GM19035 (cell line): Measurements from ENCODE around the gene DGCR2.
"Not testable (repeated sequence)": the region's sequence is repeated elsewhere in the genome, so short reads cannot be mapped to it uniquely, and the experiment has no call there.

ENCODE experiments used
- ATAC-seq: cut with Tn5 transposase; IDR thresholded peaks from one replicate; pipeline ENCODE4 v1.9.1; 2021; ENCODE audit not compliant: unreplicated experiment

DGCR2 gene

DNA sequence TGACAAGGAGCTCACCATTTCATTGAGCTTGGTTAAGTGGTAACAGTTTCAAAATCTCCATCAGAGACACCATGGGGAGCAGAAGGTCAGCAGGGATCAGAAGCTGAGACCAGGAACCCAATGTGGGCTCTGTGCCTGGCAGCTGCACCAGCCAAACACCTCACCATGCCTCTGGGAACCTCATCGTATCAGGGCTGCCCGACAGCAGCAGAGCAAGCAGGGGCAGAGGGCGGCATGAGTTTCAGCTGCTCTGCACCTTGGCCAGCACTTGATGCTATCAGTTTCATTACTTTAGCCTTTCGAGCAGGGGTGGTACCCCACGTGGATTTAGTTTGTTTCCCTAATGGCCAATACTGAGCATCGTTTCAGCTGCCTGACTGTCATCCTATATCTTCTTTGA lies 77.8 kb downstream of the DGCR2 start:
- ATAC-seq = no peak

DNA sequence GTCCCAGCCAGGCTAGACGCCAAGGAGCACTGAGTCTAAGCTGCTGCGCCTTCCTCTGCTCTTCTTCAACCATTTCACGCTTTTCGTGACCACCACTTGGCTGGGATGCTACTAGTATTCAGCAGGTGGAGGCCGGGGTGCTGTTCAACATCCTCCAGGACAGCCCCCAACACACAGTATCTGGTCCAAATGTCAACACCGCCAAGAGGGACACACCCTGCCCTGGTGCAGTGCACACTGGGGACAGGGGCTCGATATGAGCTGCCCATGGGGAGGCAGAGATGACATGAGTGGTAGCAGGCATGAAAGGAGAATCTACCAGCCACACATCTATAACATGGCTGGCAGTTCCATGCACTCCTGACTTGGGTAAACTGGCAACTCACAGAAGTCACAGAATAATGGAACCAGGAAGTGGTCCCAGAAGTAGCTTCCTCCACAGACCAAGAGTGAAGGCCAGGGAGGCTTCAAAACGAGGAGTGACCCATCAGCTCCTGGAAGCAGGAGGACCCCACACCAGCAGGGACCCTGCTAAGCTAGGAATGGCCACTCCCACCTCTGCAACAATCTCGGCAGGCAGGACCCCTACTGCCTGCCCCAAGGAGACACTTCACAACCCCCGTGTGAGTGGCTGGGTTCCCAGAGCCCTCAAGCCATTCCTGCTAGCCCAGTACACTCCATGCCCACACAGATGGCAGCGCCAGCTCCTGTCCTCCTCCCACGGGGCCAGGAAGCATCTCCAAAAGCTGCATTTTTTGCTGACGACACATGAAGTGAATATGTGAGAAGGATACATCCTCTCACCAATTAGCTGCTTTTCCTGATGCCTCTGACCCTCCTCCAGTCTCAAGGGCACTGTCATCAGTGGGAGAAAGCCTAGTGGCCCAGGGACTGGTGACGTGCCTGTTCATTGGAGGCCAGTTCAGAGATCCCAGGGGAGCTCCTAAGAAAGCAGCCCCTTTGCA lies 78.8 kb downstream of the DGCR2 start:
- ATAC-seq = no peak

DNA sequence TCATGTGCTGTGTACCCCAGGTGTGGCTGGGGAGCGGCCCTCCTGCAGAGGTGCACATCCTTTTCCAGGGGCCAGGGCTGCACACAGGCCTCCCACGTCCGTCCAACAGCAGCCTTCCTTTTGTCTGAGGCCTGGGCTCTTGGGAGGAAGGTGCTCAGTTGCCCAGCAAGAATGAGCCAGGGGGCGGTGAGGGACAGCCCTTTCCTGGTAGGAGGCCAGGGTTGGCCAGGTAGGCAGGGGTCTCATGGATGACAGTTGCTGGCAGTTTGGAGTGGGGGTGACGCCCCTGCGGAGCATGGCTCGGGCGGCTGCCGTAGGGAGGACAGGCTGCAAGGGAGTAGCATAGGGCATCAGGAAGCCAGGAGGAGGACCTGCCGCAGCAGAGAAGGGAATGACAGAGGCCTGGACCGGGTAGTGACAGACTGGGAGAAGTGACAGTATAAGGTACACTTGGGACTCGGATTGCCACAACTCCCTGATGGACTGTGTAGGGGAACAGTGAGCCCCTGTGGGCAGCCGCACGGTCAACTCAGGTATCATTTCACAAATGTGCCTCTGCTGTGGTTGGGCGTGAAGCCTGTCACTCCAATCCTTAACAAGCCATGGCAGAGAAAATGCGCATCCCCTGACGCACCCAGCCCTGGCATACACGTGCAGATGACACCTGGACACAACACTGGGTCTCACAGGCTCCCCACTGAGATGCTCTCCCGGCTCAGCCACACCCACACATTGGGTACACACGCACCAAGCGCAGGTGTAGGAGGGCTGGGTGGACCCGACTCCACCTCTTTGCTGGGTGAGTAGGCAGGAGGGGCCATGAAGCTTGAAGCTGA lies 79.7 kb downstream of the DGCR2 start:
- ATAC-seq = no peak

DNA sequence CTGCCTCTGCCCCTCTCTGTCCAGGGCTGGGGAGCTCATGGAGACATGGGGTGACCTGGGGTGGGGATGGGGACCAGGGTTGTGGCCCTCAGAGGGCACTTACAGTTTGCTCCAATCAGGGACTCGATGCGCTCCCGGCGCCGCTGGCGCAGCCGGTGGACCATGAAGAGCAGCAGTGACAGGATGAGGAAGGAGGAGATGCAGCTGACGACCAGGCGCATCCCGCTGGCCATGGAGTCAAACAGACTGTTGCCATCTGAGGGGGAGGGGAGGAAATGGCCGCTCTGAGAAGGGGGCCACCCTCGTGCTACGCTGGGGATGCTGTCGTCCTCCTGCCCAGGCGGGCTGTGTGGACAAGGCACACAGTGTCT lies 80.5 kb downstream of the DGCR2 start:
- no peak for ATAC-seq

DNA sequence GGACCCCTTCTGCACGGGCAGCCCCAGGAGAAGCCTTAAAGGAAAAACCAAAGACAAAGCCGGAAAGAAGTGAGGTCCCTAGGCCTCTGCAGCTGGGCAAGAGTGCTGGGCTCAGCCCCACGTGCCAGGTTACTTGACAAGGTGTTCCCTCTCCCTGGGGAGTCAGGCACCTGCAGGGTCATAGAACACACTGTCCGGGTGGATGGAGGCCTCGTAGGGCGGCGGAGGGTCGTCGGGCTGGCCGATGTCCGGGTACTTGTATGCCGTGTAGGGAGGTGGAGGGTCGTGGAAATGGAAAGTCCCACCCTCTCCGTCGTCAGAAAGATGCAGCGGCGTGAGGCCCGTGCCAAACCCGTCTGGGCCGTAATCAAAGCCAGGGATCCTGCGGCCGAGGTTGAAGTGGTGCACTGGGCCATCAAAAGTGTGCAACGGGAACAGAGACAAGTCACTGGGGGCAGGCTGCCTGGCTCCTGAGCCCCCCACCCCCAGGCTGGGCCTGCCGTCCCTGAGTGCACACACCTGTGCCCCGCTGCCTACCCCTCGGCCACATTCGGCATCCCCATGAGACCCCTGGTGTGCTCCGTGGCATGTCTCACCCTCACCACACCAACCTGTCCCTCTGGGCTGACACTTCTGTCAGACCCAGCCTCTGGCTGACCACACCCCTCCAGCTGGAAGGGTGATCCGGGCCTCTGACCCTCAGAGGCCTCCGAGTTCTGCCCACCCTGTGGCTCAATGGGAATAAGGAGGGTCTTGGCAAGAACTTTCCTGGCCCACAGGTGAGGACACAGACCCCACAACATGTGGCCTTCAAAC lies 81.1 kb downstream of the DGCR2 start:
- no peak for ATAC-seq

DNA sequence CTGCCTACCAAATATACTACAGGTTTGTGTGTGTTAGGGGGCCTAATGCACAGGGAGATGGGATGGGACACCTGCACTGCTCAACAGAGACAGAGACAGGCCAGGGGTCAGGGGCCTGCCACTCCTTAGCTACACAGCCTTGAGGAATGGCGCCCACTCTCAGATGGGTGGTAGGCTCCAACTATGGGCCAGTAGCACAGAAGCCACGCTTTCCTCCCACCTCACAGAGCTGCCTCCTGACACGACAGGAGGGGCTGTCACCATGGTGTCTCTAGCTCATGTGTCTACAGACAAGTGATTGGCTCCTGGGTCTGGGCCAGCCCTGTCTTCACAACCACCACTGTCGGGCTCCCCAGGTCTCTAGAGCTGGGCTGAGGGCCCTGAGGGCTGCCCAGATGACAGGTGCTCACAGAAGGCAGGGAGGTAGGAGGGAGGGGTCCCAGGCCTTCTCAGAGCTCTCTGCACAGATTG lies 81.8 kb downstream of the DGCR2 start:
- no peak for ATAC-seq

DNA sequence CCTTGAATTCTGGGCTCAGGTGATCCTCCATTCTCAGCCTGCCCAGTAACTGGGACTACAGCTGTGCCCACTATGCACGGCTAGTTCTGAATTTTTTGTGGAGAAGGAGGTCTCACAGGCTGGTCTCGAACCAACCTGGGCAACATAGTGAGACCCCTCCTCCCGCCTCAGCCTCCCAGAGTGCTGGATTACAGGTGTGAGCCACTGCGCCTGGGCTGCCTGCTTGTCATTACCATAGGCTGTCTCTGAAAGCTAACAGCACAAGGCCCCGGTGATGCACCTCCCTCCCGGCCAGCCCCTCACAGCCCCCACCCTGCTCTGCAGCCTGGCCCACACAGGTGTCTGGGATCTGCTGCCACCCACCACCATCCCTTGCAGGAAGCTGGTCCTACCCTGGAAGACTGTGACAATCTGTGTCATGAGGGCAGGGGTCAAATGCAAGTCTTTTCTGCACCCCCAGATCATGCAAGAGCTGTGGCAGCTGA lies 82.4 kb downstream of the DGCR2 start:
- no peak for ATAC-seq

DNA sequence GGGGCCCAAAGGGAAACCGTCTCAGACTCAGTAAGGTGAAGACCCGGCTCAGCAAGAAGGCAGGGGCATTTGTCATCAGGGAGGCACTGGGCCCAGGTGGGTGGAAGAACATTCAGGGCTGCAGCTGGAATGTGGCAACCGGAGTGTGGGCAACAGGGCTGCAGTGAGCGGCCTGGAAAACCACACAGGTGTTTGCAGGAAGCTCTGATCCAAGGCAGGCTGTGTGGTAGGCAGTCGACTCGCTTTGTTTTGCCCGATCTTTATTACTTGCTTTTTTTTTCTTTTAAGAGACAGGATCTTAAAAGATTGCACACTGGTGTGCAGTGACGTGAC lies 82.8 kb downstream of the DGCR2 start:
- ATAC-seq = no peak

DNA sequence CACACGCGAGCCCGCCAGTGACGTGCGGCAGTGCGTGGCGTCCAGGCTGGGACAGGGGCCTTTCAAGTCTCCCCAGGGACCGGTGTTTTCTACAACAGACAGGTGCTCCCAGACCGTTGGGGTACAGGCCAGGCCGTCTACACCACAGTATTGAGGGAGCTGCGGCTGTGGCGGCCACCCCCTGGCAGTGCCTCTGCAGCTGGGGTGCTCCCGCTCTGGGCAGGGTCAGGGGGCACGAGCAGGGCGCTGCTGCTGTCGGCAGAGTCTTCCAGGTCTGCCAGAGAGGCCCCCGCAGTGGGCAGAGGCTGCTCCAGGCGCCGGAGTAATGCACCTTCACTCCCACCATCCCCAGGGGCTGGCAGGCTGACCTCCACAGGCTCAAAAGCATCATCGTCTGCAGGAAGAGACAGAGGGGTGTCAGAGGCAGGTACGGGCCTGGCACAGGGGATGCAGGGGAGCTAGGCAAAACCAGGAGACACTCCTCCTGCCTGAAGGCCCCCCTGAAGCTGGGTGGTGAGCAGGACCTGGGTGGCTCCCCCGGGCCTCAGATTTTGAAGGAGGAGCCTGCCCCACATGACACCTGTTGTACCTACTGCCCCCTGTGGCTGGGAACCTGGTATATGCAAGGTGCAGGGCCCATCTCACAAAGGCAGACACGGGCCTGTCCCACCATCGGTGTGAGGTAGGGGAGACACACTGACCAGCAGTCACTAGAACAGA lies 83.3 kb downstream of the DGCR2 start:
- no peak for ATAC-seq

DNA sequence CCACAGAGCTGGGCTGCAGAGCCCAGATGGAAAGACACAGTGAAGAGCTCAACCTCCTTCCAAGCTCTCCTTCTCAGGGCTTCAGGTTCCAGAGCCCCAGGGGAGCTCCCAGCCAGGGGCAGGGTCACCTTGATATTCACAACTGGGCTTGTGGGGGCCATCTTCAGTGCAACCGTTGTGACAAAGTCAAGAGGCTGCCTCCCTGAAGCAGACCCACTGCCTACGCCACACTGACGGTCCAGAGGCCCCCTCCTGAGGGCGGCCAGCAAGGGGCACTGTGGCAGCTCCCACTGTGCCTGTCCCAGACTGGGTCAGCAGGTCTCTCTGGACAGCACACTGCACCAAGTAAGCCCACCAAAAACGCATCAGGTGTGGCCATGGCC lies 84.1 kb downstream of the DGCR2 start:
- no peak for ATAC-seq

DNA sequence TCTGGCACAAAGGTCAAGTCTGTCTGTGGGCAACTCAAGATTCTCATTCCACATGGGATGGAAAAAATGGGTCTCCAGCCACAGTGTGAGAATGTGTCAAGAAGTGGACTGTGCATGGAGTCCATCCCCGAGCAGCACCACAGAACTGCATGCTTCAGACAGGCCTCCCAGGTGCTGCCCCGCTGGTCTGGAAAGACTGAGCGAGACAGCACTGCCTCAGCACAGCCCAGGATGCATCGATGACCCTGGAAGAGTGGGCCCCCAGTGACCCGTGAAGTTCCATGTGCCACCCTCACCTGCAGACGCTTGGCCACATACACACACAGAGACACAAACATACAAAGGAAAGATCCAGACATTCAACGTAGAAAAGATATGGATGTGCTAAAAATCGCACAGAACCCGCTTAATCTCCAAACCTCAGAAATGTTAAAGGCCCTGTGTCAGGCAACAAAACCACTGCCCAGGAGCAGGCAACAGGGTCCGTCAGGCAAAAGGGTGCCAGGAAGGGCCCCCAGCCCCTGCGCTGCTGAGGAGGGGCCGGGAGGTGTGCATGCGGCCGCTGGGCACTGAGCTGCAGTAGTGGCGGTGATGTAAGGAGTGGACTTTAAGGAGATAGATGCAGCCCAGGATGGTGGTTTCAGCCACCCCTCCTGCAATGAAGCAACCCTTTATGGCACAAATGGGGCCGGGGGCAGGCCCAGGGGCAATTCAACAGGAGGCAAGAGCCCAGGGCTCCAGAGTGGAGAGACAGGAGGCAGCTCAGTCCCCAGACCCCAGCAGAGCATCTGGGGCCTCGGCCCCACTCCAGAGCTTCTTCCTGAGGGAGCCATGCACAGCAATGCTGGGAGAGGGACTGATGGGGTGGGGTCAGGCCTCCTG lies 84.7 kb downstream of the DGCR2 start:
- no peak for ATAC-seq

DNA sequence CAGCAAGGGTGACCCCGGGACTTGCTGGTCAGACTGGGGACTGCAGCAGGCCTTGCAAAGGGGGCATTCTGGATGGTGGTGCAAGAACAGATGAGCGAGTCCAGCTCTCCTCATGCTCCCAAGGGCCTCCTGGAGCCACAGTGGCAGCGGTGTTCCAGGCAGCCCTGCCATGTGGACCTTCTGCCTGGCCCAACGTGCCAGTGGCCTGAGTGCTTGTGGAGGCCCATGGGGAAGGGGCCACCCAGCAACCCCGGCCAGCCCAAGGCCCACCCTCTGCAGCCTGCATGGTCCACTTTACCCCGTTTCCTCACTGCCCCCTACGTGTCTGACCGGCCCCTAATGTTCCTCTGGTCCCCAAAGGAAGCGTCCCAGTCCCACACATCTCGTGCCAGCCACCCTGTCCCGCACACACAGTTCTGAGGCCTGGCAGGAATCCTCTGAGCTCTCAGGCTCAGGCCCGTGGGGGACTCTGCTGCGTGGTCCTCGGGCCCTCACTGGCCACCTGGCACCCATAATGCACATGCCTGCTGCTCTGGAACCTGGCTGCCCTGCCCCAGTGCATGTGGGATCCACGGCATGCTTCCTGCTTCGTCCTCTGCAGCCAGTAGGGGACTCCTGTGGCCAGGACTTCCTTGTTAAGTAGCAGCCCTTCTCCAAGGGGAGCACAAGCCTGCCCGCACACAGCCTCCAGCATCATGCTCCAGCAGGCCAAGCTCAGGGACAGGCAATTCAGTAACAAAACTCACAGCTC lies 85.5 kb downstream of the DGCR2 start:
- ATAC-seq = no peak

DNA sequence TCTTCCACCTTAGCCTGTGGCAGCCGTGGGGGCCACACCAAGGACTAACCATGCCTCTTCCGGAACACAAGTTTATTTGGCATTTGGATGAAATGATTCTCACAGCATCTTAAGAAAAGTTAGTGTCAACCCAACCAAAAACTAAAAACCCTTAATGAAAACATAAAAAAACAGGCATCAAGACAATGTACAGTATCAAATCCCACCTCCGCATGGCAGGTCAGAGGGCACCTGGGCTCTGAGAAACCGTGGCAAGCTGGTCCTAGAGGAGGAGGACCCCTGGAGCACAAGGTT lies 86.0 kb downstream of the DGCR2 start:
- no peak for ATAC-seq

DNA sequence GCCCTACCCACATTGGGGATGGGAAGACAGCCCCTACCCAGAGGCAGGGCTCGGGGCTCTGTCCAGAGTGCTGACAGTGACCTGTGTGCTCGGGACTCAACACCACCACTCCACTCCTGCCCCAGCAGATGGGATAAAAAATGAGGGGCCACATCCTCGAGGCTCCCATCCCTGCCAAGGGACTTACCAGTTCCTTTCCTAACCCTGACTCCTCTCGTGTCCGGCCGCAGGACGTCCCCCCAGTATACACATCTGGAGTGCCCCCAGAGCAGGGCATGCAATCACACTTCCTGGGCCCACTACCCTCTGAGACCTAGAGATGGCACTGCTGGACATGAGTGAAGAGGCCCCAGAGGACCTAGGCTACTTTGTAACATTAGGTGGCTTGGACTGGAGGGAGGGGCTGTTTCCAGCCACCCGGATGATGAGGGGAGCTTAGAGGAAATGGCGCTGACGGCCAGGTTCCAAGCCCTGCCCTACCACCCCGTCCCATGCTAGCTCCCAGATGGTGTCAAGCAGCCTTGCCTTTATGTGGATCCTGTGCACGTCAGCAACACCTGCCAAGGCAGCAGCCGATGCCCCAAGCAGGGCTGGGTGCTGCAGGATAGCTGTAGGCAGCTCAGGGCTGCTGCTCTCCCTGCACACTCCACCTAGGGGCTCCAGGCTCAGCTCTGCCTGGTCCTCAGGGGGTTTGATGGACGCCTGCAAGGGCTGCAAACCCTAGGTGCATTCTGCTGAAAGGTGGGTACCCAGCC lies 86.6 kb downstream of the DGCR2 start:
- no peak for ATAC-seq

DNA sequence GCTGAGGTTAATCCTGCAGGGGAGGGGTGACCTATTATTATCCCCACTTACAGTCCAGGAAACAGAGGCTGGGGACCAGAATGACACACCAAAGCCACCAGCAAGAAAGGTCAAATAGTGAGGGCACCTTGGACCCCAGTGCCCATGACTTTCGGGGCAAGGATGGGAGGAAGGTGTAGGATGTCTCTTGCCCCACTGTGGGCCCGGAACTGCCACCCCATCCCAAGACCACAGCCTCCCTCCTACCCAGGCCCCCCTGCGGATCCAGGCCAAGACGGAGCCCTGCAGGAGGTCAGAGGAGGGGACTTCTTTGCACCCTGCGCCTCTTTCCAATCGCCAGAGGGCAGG lies 87.1 kb downstream of the DGCR2 start:
- ATAC-seq = not testable (repeated sequence)

DNA sequence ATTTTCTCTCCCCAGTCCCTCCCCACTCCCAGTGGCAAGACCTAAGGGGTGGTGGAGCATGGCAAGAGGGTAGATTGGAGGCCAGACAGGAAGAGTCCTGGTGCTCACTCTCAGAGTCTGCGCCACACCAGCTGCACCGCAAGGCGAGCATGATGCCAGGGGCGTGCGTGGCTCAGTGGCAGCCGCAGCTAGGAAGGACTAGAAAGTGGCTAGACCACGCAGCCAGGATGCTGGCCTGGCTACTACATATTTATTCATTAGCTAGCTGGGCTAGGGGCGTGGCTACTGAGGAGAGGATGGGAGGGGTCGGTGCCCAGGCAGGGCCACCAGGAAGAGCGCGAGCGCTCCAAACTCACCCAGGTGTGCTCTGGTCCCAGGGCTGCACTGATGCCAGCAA lies 87.5 kb downstream of the DGCR2 start:
- not testable (repeated sequence) for ATAC-seq

DNA sequence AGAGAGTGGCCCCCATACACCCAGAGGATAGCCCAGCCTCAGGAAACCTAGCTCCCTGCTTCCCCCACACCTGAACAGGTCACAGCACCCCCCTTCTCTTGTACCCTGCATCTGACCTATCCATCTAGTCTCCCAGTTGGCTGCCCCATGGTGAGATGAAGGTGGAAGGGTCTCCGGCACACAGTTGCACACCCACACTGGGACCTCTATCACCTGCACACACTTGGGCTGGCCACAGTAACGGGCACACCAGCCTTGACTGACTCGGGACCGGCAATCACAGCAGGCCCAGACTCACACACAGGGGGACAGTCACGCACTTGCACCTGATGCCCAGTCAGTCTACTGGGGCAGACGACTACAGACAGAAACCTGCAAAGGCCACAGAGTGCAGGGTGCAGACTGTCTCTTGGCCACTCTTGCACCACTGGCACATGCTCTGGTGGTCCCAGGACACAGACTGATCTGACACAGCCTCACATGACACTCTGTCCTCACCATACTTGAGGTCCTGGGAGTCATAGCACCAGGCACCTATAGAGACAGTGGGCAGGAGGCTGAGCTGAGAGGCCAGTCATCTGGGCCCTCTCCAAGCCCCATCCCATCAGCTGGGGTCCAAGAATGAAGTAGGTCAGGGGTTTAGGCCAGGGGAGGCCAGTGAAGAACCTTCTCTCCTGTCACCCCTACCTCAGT lies 88.0 kb downstream of the DGCR2 start:
- not testable (repeated sequence) for ATAC-seq

DNA sequence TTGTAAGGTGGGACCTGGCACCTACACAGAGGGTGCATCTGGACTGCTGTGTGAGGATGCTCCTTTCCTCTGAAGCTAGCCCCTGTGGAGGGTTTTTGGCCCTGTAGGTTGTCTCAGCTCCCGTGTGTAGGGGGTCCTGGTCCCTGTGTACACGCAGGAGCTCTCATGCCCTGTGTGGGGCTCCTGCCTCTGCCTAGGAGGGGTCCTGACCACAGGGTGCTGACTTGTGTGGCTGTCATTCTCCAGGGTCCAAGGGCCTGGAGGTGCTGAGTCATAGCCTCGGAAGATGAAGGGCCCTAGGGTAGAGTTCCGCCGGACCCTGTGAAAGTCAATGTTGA lies 88.7 kb downstream of the DGCR2 start:
- not testable (repeated sequence) for ATAC-seq
